NCI-H2196 treated with DMSO at 0.1 percent for 48 hours (cell line): ENCODE measurements around the gene THPO.

ENCODE experiments used
- DNase-seq: peaks from one replicate; lab custom pipeline; 2025; ENCODE audit not compliant: unreplicated experiment; lab: John Stamatoyannopoulos, UW

Gene THPO

DNA sequence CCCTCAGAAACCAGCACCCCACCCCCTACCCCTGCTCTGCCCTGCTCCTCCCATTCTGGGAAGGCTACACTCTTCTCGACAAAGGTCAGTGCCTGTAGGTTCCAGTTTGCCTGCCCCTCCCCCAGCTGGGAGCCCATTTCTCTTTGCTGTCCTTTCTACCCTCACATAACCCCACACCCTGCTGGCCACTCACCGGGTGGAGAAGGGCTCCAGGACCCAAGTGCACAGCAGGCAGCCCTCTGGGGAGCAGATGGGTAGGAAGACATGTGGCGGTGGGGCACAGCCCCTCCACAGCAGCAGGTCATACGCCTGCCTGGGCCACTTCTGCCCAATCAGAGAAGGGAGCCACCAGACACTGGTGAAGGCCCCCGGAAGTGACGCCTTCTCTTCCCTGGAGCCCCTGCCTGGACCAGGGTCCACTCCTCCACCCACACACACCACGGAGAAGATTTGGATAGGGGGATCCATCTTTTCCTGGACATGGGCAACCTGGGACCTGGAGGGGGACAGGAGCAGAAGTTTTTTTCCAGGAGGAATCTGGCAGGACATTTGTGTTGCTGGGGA lies at the start of gene THPO:
TSS of gene THPO (minus strand) at position 326 of the 564 bp plus-strand sequence. CDS start 1,948 bp downstream, outside the sequence.
- DNase-seq, result peak; percentile 85

DNA sequence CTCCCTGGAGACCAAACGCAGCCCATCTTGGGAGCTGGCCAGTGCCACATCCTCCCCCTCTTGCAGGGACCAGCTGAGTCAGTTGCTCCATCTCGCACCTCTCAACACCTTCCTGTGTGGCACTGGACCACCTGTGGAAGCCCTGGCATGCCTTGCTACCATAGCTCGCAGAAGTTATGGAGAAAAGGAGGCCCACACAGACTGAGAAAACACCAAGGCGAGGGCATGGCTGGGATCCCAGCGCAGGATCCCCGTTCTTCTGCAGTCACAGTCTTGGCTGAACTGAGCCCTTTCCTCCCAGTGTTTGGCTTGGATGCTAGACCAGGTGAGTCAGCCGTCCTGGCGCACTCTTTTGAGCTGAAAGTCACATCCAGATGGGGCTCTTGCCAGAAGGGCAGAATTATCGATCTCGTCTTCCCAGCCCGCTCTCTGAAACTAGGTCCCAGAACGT lies 48.7 kb upstream of the THPO start:
- no peak for DNase-seq

DNA sequence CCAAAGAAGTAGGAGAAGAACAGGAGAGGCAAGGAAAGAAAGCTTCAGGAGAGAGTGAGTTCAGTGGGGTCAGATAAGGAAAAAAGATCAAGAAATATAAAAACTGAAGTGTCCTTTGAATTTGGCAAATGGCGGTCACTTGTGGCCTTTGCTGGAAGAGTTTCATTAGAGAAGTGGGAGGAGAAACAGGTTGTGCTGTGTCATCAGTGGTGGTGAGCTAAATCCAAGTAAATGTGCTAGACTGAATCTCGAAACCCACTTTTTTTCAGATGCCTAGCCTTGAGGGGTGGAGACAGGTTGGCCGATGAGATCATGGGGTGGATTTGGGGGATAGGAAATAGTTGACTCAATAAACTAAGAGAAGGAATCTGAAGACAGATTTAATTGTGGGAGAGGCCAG lies 45.6 kb upstream of the THPO start:
- no peak for DNase-seq

DNA sequence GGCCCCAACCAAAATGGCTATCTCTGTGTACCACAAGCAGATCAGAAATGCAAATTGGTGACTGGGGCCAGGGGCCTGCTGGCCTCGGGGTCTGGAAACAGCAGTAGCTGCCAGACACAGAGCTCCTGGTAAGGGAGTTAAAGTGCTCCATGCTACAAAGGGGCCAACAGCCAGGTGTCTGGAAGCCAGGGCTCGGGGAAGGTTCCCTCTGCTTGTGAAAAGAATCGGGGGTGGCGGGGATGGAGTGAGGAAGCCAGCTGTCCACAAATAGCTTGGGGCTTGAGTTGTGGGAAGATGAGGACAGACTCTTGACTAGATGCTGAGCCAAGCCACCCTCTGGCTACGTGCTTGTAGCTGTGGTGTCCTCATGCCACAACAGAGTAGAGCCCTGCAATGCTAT lies 41.2 kb upstream of the THPO start:
- no peak for DNase-seq

DNA sequence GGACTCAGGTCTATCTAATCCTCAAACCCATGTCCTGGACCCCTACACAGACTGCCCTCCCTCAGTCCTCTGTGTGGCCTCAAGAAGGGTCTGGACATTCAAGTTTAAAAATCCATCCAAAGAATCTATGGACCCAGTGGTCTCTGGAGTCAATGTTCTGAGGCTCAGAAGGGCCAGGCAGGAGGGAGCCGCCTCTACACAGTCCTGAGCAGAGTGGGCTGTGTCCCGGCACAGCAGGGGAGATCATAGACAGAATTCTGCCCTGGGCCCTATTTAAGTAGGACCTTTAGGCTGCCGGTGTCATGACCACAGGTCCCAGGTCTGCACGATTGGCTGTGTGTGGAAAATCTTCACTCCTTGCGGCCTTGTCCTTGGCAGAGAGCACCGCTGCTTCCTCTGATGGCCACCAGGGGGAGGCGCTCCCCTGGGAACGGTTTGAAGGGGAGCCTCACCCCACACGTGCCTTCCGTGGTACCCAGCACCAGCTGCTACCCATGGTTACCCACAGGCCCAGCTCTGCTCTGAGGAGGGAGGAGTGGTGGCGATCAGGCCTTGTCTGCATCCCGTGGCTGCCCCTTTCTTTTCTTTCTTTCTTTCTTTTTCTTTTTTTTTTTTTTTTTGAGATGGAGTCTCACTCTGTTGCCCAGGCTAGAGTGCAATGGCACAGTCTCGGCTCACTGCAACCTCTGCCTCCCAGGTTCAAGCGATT lies 39.8 kb upstream of the THPO start:
- peak; percentile 71 for DNase-seq

DNA sequence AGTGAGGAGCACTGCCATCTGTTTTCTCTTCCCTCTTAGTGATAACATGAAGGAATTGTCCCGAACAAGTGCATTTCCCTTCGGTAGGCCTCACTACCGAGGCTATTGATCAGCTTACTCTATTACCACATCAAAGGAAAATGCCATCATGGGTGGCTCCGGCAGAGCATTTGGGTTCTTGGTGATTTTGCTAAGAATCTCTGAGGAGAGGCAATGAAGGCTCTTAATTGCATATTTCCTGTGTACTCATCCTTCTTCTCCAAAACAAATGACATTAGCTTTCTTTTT lies 37.1 kb upstream of the THPO start:
- DNase-seq, result no peak

DNA sequence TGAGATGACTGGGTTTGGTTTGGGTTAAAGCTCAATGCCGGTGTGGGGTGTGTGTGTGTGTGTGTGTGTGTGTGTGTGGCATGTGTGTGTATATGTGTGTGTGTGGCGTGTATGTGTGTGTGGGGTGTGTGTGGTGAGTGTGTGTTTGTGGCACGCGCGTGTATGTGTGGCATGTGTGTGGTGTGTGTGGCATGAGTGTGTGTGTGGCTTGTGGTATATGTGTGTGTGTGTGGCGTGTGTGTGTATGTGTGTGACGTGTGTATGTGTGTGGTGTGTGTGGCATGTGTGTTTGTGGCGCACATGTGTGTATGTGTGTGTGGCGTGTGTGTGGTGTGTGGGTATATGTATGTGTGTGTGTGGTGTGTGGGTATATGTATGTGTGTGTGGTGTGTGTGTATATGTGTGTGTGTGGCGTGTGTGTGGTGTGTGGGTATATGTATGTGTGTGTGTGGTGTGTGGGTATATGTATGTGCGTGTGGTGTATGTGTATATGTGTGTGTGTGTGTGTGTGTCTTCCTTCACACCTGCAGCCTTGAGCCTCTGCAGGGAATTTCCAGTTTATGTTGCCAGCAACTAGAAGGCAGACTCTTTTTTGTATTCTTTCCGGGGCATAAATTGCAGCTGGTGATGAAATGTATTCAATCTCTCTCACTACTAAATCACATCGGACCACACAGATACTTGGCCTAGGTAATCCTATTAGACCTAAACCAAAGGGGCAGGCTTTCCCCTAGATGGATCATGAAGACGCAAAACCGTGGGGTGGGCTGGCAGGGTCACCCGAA lies 36.6 kb upstream of the THPO start:
- DNase-seq, result no peak

DNA sequence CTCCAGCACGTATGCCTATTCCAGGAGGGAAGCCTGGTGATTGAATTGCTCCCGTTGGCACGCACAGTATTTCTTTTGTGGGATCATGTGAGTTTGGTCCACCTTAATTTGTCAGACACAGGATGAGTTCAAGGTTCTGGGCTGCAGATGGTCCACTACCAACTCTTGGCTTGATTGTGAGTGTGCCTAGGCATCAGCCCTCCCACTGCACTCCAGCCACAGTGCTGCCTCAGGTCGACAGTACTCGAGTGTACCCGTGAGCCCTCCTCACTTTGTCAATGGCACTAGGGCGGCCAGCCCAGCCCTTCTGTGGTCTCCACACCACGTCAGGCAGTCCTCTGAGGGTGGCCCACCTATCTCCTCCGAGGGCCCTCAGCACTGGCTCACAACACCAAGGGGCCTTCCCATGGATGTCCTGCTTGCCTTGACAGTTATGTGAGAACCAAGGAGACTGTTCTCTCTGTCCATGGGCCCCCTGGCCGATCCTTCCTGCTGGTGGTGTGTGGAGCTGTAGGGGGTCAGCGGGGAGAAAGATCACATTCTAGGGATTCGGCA lies 32.0 kb upstream of the THPO start:
- DNase-seq, result no peak

DNA sequence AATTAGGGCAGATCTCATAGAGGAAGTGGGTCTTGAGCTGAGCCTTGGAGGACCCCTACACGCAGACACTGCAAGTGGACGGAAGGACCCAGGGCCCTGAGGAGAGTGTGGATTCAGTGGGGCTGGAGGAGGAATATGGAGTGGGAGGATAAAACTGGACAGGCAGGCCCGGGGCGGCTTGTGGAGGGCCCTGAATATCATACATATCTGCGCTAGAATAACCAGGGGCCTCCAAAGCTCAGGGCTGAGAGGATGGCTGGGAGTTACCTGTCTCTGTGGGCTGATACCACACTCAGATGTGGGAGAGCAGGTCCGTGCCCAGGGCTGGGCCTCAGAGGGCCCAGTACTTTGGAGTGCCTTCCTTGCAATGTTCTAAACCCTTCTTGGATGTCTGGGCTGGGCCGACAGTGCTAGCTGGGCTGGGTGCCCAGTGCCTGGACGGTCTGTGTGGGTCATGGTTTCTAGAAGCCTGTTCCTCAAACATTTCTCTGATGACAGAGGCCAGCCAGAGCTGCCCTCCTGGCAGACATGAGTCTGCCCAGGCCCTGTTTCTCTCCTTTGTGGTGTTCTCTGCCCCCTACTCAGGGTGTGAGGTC lies 31.4 kb upstream of the THPO start:
- no peak for DNase-seq

DNA sequence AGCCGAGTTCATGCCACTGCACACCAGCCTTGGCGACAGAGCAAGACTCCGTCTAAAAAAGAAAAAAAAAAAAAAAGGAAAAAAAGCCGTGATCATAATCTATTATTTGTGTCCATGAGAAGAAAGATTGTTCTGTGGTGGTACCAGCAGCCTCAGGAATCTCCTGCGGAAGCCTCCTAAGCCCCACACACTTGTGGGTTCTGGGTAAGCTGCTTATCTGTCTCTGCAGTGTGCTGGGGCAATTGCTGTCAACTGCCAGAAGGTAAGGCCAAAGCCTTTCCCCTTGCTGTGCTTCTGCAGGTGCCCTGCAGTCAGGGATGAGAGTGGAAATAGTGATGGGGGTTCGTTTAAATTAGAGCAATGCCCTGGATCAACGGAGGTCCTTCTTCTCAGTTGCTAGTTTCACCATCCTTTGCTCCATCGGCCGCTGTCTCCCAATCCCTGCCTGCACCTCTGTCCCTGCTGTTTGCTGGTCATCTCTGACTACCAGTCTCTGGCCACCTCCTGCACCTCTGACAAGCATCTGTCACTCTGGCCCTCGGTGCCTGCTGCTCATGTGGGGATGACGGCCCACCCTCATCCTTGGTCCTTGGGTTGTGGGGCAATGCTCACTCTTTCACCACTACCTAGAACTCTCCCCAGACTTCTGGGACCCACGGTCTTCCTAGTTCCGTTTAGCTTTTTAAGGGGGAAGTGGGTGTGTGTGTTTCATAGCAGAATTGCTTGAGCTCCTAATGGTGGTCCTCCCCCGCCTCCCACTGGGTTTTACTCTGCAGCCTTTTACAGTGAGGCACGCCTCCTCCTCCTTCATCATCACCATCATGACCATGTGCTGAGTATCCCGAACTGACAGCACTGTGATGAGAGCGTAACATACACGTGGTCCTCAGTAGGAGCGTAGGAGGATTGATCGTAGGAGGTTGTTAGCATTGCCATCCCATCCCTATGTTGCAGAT lies 27.3 kb upstream of the THPO start:
- DNase-seq, result no peak

DNA sequence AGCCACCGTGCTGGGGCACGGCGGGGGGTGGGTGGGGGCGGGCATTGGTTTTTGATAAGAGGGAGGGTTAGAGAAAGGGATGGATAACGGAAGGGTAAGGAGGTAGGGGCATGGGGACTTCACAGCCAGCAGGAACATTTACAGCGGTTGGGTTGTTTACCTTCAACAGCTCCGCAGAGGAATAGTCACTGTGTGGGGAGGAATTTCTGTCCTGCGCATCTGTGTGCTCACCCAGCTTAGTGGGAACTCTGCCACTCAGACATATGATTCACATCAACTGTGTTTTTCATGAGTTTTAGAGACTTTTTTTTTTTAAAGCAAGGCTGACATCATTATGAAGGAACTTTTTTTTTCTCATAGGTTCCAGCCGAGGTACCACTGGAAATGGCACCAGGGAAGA lies 21.4 kb upstream of the THPO start:
- DNase-seq, result no peak

DNA sequence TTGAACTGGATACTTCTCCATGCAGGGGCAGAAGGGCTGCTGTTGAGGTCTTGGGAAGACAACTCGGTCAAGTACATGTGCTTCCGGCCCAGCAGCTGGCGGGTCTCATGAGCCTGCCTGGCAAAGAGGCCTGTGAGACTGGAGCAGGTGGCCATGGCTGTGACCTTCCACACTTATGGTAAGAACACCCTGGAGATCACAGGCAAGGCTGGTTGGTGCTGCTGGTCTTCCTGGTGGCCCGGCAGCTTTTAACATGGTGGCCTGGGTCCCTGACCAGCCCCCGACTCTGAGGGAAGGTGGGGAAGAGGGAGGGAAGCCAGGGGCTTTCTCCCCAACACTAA lies 17.3 kb upstream of the THPO start:
- no peak for DNase-seq

DNA sequence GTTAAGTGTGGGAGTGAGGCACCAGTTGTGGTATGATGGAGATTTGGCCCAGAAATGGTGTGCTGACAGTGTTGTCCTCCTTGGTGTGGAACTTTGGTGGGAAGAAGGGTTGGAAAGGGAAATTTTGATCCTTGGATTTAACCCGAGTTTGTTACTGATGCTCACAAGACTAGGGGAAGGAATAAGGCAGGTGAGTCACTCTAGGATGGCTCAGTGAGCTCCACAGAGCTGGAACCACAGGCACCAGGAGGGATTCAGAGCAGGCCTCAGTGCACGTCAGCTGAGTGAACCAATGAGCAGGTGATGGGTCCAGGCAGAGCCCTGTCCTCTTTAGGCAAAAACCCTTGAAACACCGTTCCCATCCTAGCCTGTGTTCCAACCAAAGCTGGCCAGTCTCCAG lies 13.3 kb upstream of the THPO start:
- no peak for DNase-seq

DNA sequence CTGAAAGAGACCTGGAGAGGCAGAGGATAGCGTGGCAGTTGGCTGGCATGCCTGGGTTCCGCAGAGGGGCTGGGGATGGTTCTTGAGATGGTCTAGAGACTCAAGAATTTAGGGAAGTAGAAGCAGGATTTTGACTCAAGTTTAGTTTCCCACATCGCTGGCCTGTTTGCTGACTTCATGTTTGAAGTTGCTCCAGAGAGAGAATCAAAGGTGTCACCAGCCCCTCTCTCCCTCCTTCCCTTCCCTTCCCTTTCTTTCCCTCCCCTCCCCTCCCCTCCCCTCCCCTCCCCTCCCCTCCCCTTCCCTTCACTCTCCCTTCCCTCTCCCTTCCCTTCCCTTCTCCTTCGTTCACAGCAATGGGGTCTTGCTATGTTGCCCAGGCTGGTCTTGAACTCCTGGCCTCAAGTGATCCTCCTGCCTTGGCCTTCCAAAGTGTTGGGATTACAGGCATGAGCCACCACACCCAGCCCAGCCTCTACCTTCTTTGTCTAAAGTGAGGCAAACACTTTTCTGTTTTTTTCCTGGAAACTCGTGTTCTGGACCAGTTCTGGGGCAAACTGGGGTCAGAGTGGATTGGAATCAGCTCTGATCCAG lies 12.0 kb upstream of the THPO start:
- DNase-seq, result no peak

DNA sequence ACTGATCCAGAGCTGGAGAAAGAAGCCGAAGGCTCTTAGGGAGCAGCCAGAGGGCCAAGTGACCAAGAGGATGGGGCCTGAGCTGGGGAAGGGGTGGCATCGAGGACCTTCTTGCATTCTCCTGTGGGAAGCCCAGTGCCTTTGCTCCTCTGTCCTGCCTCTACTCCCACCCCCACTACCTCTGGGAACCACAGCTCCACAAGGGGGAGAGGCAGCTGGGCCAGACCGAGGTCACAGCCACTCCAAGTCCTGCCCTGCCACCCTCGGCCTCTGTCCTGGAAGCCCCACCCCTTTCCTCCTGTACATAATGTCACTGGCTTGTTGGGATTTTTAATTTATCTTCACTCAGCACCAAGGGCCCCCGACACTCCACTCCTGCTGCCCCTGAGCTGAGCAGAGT lies 11.4 kb upstream of the THPO start:
- DNase-seq, result no peak

DNA sequence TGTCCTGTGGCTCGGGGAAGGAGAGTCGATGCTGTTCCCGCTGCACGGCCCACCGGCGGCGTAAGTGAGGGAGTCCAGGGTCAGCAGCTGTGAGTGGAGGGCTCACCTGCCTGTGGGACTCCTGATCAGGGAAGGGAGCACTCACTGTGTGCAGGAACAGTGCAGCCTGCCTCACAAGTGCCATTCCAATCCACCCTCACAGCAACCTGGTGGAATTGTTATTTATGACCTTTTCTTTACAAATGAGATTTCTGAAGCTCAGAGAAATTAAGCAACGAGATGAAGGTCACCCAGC lies 10.9 kb upstream of the THPO start:
- DNase-seq, result no peak

DNA sequence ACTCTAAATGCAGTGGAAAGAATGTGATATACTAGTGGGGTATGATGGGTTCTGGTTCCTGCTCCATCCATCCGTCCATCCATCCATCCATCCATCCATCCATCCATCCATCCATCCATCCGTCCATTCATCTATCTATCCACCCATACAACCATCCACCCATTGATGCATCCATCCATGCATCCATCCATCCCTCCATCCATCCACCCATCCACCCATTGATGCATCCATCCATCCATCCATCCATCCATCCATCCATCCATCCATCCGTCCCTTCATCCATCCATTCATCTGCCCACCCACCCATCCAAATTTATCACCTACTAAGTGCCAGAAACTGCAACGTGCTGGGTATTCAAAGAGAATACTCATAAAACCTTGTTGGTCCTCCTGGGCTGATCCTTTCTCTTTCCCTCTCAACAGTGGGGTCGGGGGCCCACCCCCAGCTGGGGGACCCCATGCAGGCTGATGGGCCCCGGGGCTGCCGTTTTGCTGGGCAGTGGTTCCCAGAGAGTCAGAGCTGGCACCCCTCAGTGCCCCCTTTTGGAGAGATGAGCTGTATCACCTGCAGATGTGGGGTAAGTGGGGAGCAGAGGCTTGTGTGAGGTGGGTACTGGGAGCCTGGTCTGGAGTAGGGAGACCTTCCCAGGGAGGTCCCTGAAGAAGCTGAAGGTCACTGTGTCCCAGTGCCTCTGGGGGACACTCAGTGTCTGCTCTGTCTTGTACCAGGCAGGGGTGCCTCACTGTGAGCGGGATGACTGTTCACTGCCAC lies 10.3 kb upstream of the THPO start:
- no peak for DNase-seq

DNA sequence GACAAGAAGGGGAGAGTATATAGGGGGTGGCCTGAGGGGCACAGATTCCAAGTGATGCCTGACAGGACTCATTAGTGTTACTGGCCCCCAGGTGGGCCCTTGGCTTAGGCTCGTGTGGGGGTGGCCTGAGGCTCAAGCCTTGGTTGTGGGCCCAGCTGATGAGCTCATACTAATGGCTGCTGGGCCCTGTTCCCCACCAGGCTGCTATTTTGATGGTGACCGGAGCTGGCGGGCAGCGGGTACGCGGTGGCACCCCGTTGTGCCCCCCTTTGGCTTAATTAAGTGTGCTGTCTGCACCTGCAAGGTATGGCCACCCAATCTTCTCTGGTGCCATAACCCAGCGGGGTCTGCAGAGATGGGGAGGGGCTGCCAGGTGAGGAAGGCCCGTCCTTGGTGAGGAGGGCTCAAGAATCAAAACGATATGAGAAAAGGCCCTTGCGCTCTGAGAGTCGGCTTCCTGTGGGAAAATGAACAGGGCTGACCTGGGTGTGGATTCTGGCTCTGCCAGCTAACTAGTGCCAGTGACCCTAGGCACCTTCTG lies 9.2 kb upstream of the THPO start:
- no peak for DNase-seq

DNA sequence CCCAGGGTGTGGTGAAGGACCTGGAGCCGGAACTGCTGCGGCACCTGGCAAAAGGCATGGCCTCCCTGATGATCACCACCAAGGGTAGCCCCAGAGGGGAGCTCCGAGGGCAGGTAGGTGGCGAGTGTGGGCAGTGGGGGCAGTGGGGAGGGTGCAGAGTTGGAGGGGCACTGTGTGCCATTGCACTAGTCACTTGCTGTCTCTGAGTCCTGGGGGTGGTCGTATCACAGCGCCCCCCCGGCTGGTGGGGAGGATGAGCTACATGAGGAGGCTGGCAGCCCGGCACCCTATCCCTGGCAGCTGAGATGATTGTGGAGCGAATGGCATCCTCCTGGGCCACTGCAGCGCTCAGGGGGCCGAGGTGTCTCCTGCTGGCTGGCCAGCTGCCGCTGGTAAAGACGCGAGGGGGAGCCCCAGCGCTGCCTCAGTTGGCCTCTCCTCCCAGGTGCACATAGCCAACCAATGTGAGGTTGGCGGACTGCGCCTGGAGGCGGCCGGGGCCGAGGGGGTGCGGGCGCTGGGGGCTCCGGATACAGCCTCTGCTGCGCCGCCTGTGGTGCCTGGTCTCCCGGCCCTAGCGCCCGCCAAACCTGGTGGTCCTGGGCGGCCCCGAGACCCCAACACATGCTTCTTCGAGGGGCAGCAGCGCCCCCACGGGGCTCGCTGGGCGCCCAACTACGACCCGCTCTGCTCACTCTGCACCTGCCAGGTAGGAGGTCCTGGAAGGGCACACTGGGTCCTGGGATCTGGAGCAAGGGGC lies 8.2 kb upstream of the THPO start:
- DNase-seq, result no peak
